B cell (primary cell): ENCODE results near the gene DHRS1. TPM values are rescaled to one million over a fixed set of nuclear protein-coding genes. Genes with fewer than 3 reads are reported as not detected.

Experiments used
- ATAC-seq: fragments of 200-7000 bp; cut with Tn5 transposase; one replicate; pipeline ENCODE4 v1.10.0; 2021; ENCODE audit warnings: low read depth, mild to moderate bottlenecking, moderate number of reproducible peaks, moderate library complexity
- CTCF ChIA-PET: fragments of 350-600 bp; sonication (Branson Sonifier 250); formaldehyde crosslinking; loops from one replicate; lab custom pipeline; 2021; ENCODE audit warnings: antibody characterized with exemption, inconsistent platforms; lab: Charles Lee
- POLR2A ChIA-PET: fragments of 350-600 bp; sonication (Branson Sonifier 250); formaldehyde crosslinking; loops from one replicate; lab custom pipeline; 2021; ENCODE audit warnings: antibody characterized with exemption; lab: Charles Lee
- DNase-seq: peaks from one replicate; pipeline ENCODE4 v3.0.0; 2013
- H2AFZ ChIP-seq: 2 replicates; pipeline ENCODE4 v1.6.1; 2012; ENCODE audit warnings: mild to moderate bottlenecking, low read depth, low read length; ENCODE audit not compliant: insufficient read depth, poor library complexity, severe bottlenecking
- H3K27ac ChIP-seq, 2 donors: 1 replicate in 1 of 2; 2 replicates in 1 of 2; pipeline ENCODE4 v1.5.1; 2012 to 2013; ENCODE audit warnings: low read length in 2 of 2, mild to moderate bottlenecking in 2 of 2, moderate library complexity in 1 of 2
- H3K27me3 ChIP-seq, 4 experiments: fragments of 200-600 bp in 1 of 4; sonication (generic) in 1 of 4; replicated peaks in 1 of 4; 1 replicate in 2 of 4; 2 replicates in 2 of 4; pipeline versions ENCODE4 v1.6.1 to v1.7.0; 2013 to 2016; ENCODE audit warnings: low read length in 3 of 4, mild to moderate bottlenecking in 2 of 4, mixed read lengths in 1 of 4, moderate library complexity in 1 of 4; ENCODE audit not compliant: insufficient read depth in 4 of 4, control insufficient read depth in 3 of 4; ENCODE audit errors: control extremely low read depth in 1 of 4
- H3K36me3 ChIP-seq, 2 experiments: replicated peaks in 1 of 2; 1 replicate in 1 of 2; 2 replicates in 1 of 2; pipeline versions ENCODE4 v1.6.1 to v1.7.1; 2013; ENCODE audit warnings: low read length in 1 of 2; ENCODE audit not compliant: insufficient read depth in 2 of 2, control insufficient read depth in 1 of 2; ENCODE audit errors: control extremely low read depth in 1 of 2, extremely low read depth in 1 of 2
- H3K4me1 ChIP-seq, 2 donors: fragments of 200-600 bp in 1 of 2; sonication (generic) in 1 of 2; 1 replicate in 1 of 2; 2 replicates in 1 of 2; pipeline versions ENCODE4 v1.5.1 to v1.6.1; 2013 to 2017; ENCODE audit warnings: low read length in 2 of 2; ENCODE audit not compliant: control insufficient read depth in 2 of 2, insufficient read depth in 2 of 2
- H3K4me2 ChIP-seq: replicated peaks from 2 replicates; pipeline ENCODE3; 2012; ENCODE audit warnings: mild to moderate bottlenecking, low read depth, low read length; ENCODE audit not compliant: poor library complexity, severe bottlenecking
- H3K4me3 ChIP-seq, 5 experiments: fragments of 200-600 bp in 1 of 5; sonication (generic) in 1 of 5; 1 replicate in 3 of 5; 2 replicates in 2 of 5; pipeline versions ENCODE4 v1.5.1 to v1.7.0; 2011 to 2016; ENCODE audit warnings: low read length in 4 of 5, mild to moderate bottlenecking in 4 of 5, low read depth in 2 of 5, control low read depth in 1 of 5, moderate library complexity in 1 of 5; ENCODE audit not compliant: insufficient read depth in 1 of 5; ENCODE audit errors: control extremely low read depth in 1 of 5, extremely low read depth in 1 of 5
- H3K79me2 ChIP-seq: fragments of 200-600 bp; sonication (generic); one replicate; pipeline ENCODE4 v1.6.0; 2016; ENCODE audit warnings: low read length; ENCODE audit not compliant: control insufficient read depth, insufficient read depth
- H3K9ac ChIP-seq: fragments of 200-600 bp; sonication (generic); 2 replicates; pipeline ENCODE4 v1.6.1; 2017; ENCODE audit warnings: mild to moderate bottlenecking, low read length, moderate library complexity
- H3K9me3 ChIP-seq, 3 donors: one replicate each; pipeline versions ENCODE4 v1.6.1 to v1.7.1; 2013; ENCODE audit warnings: low read length in 2 of 3; ENCODE audit not compliant: control insufficient read depth in 2 of 3, insufficient read depth in 1 of 3; ENCODE audit errors: control extremely low read depth in 1 of 3
- H4K20me1 ChIP-seq: 2 replicates; pipeline ENCODE4 v1.6.0; 2012; ENCODE audit warnings: mild to moderate bottlenecking, low read length; ENCODE audit not compliant: insufficient read depth, control insufficient read depth, poor library complexity, severe bottlenecking
- H3K27ac Mint-ChIP-seq: one replicate; pipeline ENCODE4 v1.8.0; 2021; ENCODE audit warnings: mixed read lengths
- H3K27me3 Mint-ChIP-seq: one replicate; pipeline ENCODE4 v1.8.0; 2021; ENCODE audit warnings: mixed read lengths
- H3K4me1 Mint-ChIP-seq: one replicate; pipeline ENCODE4 v1.8.0; 2021; ENCODE audit warnings: mixed read lengths
- H3K4me3 Mint-ChIP-seq: one replicate; pipeline ENCODE4 v1.8.0; 2021; ENCODE audit warnings: mixed read lengths
- H3K9me3 Mint-ChIP-seq: one replicate; pipeline ENCODE4 v1.8.0; 2022; ENCODE audit warnings: mixed read lengths; ENCODE audit not compliant: insufficient read depth
- CTCF ChIP-seq: fragments of 200-600 bp; IDR thresholded peaks from one replicate; pipeline ENCODE4 v1.8.0; 2022; ENCODE audit warnings: antibody characterized with exemption, mild to moderate bottlenecking
- EZH2 ChIP-seq: IDR thresholded peaks from 2 replicates; pipeline ENCODE4 v1.6.1; 2012; ENCODE audit warnings: borderline replicate concordance, low read depth, mild to moderate bottlenecking, moderate library complexity, low read length; ENCODE audit not compliant: insufficient read depth, poor library complexity, severe bottlenecking
- WGBS: methylation state at CpG from one replicate; pipeline ENCODE4 v1.1.5; 2013; ENCODE audit warnings: missing lambda C conversion rate; ENCODE audit not compliant: insufficient coverage; 5-methylcytosine and 5-hydroxymethylcytosine counted together
- intact Hi-C: fragments of 100-400 bp; cut with micrococcal nuclease; formaldehyde crosslinking; loops from one replicate; pipeline ENCODE4 v1.10.0; 2022
- polyA plus RNA-seq: library from polyadenylated mRNA; depleted of rRNA; stranded (reverse); fragments of >200 nt; gene quantifications from 2 replicates; pipeline ENCODE4 v1.2.3, GENCODE V29; 2012
- total RNA-seq, 2 donors: library from RNA; stranded (reverse); fragments of 120-200 nt in 1 of 2; gene quantifications; 1 replicate in 1 of 2; 2 replicates in 1 of 2; pipeline versions ENCODE4 v1.2.3 to v1.2.4, GENCODE V29; 2013 to 2022

DHRS1 gene
- total and polyA plus RNA-seq, 2 donors (not counting 1 experiment from before 2014, with no cell fraction given) = 42.7 to 76.9 TPM

GRCh38 chr14:24258548-24259265, 40.9 kb downstream of the DHRS1 start:
- no peak overlapping the region for H2AFZ ChIP-seq
- H3K36me3 ChIP-seq = peaks cover 0 to 21% of the 10 kb centered on the region in 2 experiments
- ATAC-seq (no peak), DNase-seq (no peak)
- Mint-ChIP-seq H3K4me3 (no peak overlapping the region), H3K4me1 (no peaks in the 10 kb centered on the region), H3K27me3 (no peaks in the 10 kb centered on the region), H3K9me3 (no peaks in the 10 kb centered on the region), H3K27ac (no peak overlapping the region)
- H3K4me2 ChIP-seq = no peak overlapping the region
- H3K27ac ChIP-seq = no peak overlapping the region
- TF ChIP-seq EZH2 (no peak), CTCF (no peak)
- intact Hi-C loops = no loop called here
- 96% methylated on average over 18 of the region's 18 CpGs for WGBS
- H3K79me2 ChIP-seq = no peaks in the 10 kb centered on the region
- ChIA-PET POLR2A (interaction anchor here (0.6 kb wide), 1 partner anchor 24 kb away, joined by 5 read pairs; no protein-coding TSS in a partner anchor), CTCF (no interaction called here)
- H3K4me3 ChIP-seq = no peak overlapping the region
- no peak overlapping the region for H3K9ac ChIP-seq
- no peaks in the 10 kb centered on the region for H3K27me3 ChIP-seq
- no peaks in the 10 kb centered on the region for H4K20me1 ChIP-seq
- no peaks in the 10 kb centered on the region for H3K4me1 ChIP-seq
- no peaks in the 10 kb centered on the region for H3K9me3 ChIP-seq

GRCh38 chr14:24258119-24258518, 41.5 kb downstream of the DHRS1 start:
- no peak for ATAC-seq
- DNase-seq = no peak
- intact Hi-C loops = no loop called here
- Mint-ChIP-seq H3K4me3 (no peak overlapping the region), H3K4me1 (no peaks in the 10 kb centered on the region), H3K9me3 (no peaks in the 10 kb centered on the region), H3K27me3 (no peaks in the 10 kb centered on the region), H3K27ac (no peak overlapping the region)
- Histone ChIP-seq H3K79me2 (no peaks in the 10 kb centered on the region), H3K36me3 (peaks cover 0 to 23% of the 10 kb centered on the region in 2 experiments), H3K4me3 (no peak overlapping the region), H4K20me1 (no peaks in the 10 kb centered on the region), H3K4me2 (no peak overlapping the region), H3K4me1 (no peaks in the 10 kb centered on the region), H2AFZ (no peak overlapping the region), H3K27me3 (no peaks in the 10 kb centered on the region), H3K9me3 (no peaks in the 10 kb centered on the region), H3K27ac (no peak overlapping the region), H3K9ac (no peak overlapping the region)
- ChIA-PET CTCF (no interaction called here), POLR2A (interaction anchor here (0.6 kb wide), 1 partner anchor 23 kb away, joined by 5 read pairs; no protein-coding TSS in a partner anchor)
- TF ChIP-seq EZH2 (no peak), CTCF (no peak)
- WGBS = 100% methylated on average over 3 of the region's 9 CpGs
